AG10803 (cell line): ENCODE measurements around the gene ARL6IP6.

Experiments
- DNase-seq: peaks from one replicate; pipeline ENCODE4 v3.0.0; 2010; ENCODE audit warnings: low read depth
- H3K4me3 ChIP-seq: 2 replicates; pipeline ENCODE4 v1.5.1; 2011; ENCODE audit warnings: mild to moderate bottlenecking, low read length, control low read depth
- TF ChIP-seq, protein P1 (sequence below): conservative IDR thresholded peaks from 2 replicates; pipeline ENCODE4 v1.5.1; 2011; ENCODE audit warnings: mild to moderate bottlenecking, low read length, control low read depth, inconsistent platforms

The ARL6IP6 gene

DNA sequence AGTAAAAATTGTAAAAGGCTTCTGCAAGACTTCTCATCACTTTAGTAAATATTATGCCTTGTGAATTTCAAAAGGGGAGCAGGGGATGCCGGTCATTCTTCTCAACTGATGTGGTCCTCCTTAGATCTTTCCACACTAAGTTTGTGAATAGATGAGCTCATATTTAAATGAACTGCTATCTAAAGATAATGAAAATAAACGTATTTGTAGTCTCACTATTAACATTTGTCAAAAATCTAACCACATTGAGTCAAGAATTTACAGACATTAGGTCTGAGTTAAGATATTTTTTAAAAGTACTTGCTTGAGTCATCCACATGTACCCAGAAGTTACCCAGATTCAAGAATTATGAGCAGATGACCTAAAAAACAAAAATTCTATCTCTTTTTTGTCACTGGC lies 7.7 kb upstream of the ARL6IP6 start:
- no peak overlapping the region for H3K4me3 ChIP-seq
- TF ChIP-seq, protein P1, sequence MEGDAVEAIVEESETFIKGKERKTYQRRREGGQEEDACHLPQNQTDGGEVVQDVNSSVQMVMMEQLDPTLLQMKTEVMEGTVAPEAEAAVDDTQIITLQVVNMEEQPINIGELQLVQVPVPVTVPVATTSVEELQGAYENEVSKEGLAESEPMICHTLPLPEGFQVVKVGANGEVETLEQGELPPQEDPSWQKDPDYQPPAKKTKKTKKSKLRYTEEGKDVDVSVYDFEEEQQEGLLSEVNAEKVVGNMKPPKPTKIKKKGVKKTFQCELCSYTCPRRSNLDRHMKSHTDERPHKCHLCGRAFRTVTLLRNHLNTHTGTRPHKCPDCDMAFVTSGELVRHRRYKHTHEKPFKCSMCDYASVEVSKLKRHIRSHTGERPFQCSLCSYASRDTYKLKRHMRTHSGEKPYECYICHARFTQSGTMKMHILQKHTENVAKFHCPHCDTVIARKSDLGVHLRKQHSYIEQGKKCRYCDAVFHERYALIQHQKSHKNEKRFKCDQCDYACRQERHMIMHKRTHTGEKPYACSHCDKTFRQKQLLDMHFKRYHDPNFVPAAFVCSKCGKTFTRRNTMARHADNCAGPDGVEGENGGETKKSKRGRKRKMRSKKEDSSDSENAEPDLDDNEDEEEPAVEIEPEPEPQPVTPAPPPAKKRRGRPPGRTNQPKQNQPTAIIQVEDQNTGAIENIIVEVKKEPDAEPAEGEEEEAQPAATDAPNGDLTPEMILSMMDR: no peak
- peak; percentile 7 for DNase-seq

DNA sequence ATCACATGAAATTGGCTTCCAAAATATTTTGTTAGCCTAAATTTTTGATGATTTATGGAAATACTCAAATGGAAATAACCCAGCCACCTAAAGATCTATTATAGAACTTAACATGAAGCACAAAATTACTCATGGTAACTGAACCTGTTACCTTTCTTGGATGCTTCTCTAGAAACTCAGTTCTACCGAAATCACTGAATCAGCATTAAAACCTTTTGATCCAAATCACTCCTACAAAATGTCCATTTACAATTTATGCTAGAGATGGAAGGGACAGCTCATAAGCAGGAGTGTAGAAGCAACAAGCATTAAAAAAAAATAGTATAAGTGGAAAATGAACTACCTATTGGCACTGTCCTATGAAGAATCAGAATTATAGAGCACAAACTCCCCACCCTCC lies 3.3 kb upstream of the ARL6IP6 start:
- no peak overlapping the region for H3K4me3 ChIP-seq
- TF ChIP-seq, protein P1: no peak
- no peak for DNase-seq

DNA sequence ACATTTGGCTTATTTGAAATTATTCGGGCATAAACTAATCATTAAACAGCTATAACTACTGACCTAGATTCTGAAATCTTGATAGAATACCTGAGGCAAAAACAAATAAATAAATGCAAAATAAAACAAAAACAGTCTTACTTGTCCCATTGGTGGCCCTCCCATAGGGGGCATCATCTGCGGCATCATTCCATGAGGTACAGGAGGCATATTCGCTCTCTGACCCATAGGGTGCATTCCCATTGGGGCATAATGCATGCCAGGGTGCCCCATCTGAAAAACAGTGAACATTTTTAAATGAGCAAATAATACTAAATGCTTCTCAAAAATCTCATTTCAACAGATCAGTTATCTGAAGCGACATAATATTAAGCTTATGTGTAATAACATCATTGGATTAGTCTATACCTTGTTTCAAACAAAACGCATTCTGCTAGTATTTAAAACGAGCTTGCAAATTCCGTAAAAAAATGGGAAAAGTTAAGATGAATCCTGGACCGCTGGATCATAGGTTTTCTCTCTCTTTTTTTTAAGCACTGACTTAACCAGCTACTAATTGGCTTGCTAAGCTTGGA lies 2.5 kb upstream of the ARL6IP6 start:
- peak overlapping the region; percentile 95 for H3K4me3 ChIP-seq
- DNase-seq: peak; percentile 13
- TF ChIP-seq, protein P1: peak; percentile 53

DNA sequence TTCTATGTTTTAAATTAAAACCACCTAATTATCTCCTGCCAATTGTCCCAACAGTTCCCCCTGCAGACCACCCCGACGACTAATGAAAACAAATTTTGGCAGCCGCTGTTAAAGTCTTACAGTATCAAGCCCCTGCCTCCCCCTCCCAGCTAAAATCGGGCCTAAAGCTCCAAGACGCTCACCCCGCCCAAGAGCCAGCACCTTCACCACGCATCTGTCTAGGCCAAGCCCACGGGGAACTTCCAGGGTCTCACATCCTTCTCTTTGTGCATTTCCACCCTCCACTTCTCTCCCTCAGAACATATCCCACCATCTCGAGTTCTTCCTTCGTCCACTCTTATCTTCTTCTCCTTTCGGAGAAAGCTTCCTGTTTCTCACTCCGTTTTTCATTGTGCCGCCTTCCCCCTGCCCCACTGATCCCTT lies 1.6 kb upstream of the ARL6IP6 start:
- peak; percentile 6 for DNase-seq
- peak overlapping the region; percentile 95 for H3K4me3 ChIP-seq
- TF ChIP-seq, protein P1: no peak

DNA sequence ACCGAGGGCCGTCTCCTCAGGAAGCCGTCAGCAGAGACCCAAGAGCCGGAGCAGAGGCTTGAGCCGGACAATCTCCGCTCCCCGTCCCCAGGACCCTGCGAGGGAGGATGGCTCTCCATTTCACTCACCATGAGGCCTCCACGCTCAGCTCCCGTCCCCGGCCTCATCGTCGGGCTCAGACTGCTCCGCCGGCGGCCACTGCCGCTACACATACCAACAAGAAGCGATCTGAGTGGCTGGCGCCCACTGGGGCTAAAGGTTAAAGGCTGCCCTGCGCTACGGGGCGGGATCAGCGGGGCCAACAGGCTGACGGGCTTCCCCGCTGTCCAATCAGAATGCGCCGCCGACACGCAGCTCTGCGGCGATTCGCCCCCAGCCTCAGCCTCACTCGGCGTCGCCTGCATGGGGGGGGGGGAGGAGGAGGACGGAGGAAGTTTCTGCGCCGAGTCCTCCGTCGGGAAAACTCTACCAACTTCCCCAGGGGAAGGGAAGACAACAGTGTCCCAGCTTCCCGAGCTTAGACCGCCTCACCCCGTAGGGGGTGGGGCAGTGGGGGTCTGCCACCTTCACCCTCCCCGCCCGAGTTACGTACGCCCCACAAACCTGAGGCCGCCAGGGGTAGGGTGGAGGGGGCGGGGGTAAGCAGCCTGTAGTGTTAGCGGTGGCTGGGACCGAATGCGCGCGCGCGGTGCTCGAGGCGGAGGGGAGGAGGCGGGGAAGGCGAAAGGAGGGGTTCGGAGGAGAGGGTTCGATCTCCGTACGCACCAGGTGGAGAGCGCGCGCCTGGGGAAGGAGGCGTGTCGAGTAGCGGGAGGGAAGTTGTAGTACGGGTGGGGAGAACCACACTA lies 968 bp upstream of the ARL6IP6 start, which contains the start of gene PRPF40A:
PRPF40A (minus strand) TSS at position 234 of the 848 bp plus-strand sequence; CDS start at position 212, 22 bp downstream.
- DNase-seq: peak; percentile 98
- TF ChIP-seq, protein P1: no peak
- H3K4me3 ChIP-seq: peak within 1 kb of the TSS; percentile 95

DNA sequence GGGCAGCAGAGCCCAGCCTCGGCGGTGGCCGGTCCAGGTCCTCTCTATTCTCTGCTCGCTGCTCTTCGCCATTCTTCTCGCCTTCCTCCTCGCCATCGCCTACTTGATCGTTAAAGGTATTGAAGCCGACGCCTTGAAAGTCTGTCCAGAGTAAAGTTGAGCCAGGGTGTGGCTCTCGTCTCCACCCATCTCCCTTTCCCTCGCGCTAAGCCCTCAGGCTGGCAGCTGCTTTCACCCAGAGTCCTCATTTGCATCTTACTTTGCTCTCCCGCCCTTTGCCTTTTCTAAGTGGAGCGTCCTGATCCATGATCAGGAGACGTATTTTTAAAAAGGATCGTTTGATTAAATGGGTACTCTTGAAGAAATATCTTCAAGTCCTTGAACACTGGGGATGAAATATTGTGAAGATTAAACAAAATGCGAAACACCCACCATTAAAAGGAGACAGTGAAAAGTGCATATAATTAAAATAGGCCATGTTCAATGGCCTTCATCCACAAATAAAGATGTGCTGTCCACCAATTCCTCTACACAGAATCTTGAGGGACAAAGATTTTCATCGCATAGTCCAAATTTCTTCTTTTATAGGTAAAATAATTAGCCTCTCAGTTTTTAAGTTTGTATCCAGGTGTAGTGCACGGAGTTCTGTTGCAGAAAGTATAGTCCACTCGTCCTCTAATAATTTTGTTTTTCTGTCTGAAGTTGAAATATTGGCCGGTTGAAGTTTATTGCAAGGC lies 657 bp downstream of the ARL6IP6 start:
- TF ChIP-seq, protein P1: no peak
- H3K4me3 ChIP-seq: peak overlapping the region; percentile 95
- peak; percentile 12 for DNase-seq
